ENCODE results near the gene TMEM175.
A peak's percentile ranks its signal among the peaks of the same experiment; 100 is the strongest.

The TMEM175 gene

DNA sequence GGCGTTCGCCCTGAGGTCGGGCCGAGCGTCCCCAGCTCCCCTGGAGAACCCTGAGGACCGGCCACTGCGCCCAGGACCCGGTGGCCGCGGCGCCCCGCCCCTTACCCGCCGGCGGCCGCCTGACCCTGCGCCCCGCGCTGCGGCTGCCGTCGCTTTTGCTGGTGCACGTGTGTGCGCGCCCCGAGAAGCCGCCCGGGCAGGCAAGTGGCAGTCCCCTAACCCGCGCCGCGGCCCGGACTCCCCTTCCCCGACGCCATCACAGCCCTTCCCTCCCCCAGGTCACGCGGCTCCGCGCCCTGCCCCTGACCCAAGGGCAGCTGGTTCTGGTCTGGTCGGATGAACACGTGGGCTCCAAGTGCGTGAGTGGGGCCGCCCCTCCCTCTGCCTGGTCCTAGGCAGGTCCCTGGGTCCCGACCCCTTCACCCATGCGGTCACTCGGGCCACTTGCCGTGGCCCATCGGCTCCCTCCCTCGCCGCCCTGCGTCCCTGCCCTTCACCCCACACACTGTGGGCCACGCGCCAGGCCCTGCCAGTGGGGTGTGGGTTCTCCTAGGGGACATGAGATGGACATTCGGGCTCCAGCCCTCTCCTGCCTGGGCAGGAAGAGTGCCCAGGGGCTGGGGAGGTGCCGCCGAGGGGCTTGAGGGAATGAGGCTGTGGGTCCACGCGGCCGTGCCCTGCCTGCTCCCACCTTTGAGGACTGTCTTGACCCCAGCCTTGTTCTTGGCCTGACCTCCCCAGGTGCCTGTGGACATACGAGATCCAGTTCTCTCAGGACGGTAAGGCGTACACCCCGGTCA, 71.2 kb downstream of the TMEM175 start:
- ChIA-PET CTCF (no interaction called here), POLR2A (no interaction called here)
- 0 out of 2 replicates have a peak, but pooled peaks have one; percentile 31 for TF ChIP-seq BCL11A (tag by site-specific recombination; IDR thresholded peaks at IDR 0.05; ENCODE audit: low read depth)
- TF ChIP-seq ZNF433 (tag by site-specific recombination; IDR thresholded peaks at IDR 0.05; ENCODE audit: low read depth), result no peak
- TF ChIP-seq, protein P1, sequence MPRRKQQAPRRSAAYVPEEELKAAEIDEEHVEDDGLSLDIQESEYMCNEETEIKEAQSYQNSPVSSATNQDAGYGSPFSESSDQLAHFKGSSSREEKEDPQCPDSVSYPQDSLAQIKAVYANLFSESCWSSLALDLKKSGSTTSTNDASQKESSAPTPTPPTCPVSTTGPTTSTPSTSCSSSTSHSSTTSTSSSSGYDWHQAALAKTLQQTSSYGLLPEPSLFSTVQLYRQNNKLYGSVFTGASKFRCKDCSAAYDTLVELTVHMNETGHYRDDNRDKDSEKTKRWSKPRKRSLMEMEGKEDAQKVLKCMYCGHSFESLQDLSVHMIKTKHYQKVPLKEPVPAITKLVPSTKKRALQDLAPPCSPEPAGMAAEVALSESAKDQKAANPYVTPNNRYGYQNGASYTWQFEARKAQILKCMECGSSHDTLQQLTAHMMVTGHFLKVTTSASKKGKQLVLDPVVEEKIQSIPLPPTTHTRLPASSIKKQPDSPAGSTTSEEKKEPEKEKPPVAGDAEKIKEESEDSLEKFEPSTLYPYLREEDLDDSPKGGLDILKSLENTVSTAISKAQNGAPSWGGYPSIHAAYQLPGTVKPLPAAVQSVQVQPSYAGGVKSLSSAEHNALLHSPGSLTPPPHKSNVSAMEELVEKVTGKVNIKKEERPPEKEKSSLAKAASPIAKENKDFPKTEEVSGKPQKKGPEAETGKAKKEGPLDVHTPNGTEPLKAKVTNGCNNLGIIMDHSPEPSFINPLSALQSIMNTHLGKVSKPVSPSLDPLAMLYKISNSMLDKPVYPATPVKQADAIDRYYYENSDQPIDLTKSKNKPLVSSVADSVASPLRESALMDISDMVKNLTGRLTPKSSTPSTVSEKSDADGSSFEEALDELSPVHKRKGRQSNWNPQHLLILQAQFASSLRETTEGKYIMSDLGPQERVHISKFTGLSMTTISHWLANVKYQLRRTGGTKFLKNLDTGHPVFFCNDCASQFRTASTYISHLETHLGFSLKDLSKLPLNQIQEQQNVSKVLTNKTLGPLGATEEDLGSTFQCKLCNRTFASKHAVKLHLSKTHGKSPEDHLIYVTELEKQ (tag by site-specific recombination; IDR thresholded peaks at IDR 0.05; ENCODE audit: borderline replicate concordance), result no peak
- no peak for TF ChIP-seq ZNF48 (tag by site-specific recombination; IDR thresholded peaks at IDR 0.05)
- TF ChIP-seq ZNF266 (tag by site-specific recombination; IDR thresholded peaks at IDR 0.05; ENCODE audit: low read depth), result no peak
- TF ChIP-seq ZNF600 (tag by site-specific recombination; IDR thresholded peaks at IDR 0.05), result no peak
- TF ChIP-seq BCL11B (tag by site-specific recombination; IDR thresholded peaks at IDR 0.05; ENCODE audit: low read depth), result peak; percentile 52; the same call in 1 of the 2 replicates
- TF ChIP-seq ZNF707 (tag by site-specific recombination; IDR thresholded peaks at IDR 0.05), result no peak
- TF ChIP-seq ZNF423 (tag by site-specific recombination; IDR thresholded peaks at IDR 0.05), result no peak
- Histone ChIP-seq H3K4me3 (ENCODE audit: low read depth, low read length) (no peak overlapping the region), H3K4me1 (ENCODE audit: control insufficient read depth, insufficient read depth, low read length) (no peaks in the 10 kb centered on the region), H3K9me3 (ENCODE audit: control insufficient read depth, insufficient read depth, low read depth, low read length) (no peaks in the 10 kb centered on the region), H3K27ac (ENCODE audit: extremely low read depth, low read depth, low read length) (no peak overlapping the region), H3K36me3 (ENCODE audit: control insufficient read depth in 2 of 2, insufficient read depth in 1 of 2, low read length in 2 of 2) (no peaks in the 10 kb centered on the region)

DNA sequence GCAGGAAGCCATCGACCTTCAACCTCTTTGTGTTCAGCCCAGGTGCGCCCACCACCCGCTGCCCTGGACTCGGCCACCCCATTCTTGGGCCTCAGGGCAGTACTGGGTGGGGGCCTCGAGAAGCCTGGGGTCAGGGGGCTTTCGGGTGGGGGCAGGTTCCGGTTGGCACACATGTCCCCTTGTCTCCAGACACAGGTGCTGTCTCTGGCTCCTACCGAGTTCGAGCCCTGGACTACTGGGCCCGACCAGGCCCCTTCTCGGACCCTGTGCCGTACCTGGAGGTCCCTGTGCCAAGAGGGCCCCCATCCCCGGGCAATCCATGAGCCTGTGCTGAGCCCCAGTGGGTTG, 71.8 kb downstream of the TMEM175 start:
- H3K4me3 ChIP-seq (ENCODE audit: low read depth, low read length), result no peak overlapping the region
- no peaks in the 10 kb centered on the region for H3K4me1 ChIP-seq (ENCODE audit: control insufficient read depth, insufficient read depth, low read length)
- ChIA-PET CTCF (no interaction called here), POLR2A (no interaction called here)
- H3K27ac ChIP-seq (ENCODE audit: extremely low read depth, low read depth, low read length), result no peak overlapping the region
- no peaks in the 10 kb centered on the region for H3K9me3 ChIP-seq (ENCODE audit: control insufficient read depth, insufficient read depth, low read depth, low read length)
- TF ChIP-seq, protein P2, sequence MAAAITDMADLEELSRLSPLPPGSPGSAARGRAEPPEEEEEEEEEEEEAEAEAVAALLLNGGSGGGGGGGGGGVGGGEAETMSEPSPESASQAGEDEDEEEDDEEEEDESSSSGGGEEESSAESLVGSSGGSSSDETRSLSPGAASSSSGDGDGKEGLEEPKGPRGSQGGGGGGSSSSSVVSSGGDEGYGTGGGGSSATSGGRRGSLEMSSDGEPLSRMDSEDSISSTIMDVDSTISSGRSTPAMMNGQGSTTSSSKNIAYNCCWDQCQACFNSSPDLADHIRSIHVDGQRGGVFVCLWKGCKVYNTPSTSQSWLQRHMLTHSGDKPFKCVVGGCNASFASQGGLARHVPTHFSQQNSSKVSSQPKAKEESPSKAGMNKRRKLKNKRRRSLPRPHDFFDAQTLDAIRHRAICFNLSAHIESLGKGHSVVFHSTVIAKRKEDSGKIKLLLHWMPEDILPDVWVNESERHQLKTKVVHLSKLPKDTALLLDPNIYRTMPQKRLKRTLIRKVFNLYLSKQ (tag by site-specific recombination; IDR thresholded peaks at IDR 0.05; ENCODE audit: borderline replicate concordance), result no peak
- no peak for TF ChIP-seq SETDB1 (IDR thresholded peaks at IDR 0.05; ENCODE audit: insufficient read length, low read length)
- TF ChIP-seq ZNF555 (tag by site-specific recombination; conservative IDR thresholded peaks at IDR 0.05), result no peak
- TF ChIP-seq ZNF239 (tag by site-specific recombination; IDR thresholded peaks at IDR 0.05), result no peak
- H3K36me3 ChIP-seq (ENCODE audit: control insufficient read depth in 2 of 2, insufficient read depth in 1 of 2, low read length in 2 of 2), result no peaks in the 10 kb centered on the region

DNA sequence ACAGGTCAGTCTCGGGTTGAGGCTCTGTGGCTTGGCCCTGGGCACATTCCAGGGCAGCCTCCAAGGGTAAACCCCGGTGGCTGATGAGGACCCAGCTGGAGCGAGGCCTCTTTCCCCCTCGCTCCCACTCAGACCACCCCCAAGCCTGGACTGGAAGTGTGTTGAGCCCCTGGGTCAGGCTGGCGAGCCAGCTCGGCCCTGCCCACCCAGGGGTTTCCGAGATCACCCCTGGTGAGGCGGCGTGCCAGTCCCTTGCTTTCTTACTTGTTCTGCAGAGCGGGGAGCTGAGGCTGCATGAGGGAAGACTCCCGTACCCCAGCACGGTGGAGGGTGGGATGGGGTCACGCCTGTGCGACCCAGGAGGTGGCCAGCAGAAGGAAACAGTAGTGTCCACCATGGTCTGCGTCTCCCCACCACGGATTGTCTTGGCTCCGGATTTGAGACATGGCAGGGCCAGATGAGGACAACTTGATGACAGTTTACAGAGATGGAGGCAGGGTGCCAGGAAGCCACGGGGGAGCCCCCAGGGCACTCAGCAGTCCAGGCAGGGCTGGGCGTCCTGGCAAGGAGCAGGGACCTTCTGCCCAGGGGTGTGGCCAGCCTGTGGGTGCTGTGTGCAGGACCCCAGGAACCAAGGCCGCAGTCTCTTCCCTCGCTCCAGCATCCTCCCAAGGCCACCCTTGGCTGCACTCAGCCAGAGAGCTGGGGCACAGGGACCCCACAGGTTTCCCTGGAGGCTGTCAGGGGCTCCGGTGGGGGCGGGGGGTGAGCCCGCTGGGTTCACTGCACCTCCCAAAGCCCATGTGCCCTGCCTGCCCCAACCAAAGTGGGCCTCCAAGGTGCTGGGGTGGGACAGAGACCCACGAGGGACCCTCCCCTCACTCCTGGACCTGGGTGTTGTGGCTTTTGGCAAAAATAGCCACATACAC, 72.6 kb downstream of the TMEM175 start:
- H3K9me3 ChIP-seq (ENCODE audit: control insufficient read depth, insufficient read depth, low read depth, low read length), result no peaks in the 10 kb centered on the region
- POLR2A ChIA-PET, result no interaction called here
- TF ChIP-seq MZF1 (tag by site-specific recombination; IDR thresholded peaks at IDR 0.05; ENCODE audit: borderline replicate concordance) (no peak), ZNF16 (tag by site-specific recombination; IDR thresholded peaks at IDR 0.05; ENCODE audit: low read depth) (no peak), ZNF311 (tag by site-specific recombination; IDR thresholded peaks at IDR 0.05; ENCODE audit: borderline replicate concordance) (no peak), REPIN1 (tag by site-specific recombination; IDR thresholded peaks at IDR 0.05; ENCODE audit: low read depth) (no peak), ZNF423 (tag by site-specific recombination; IDR thresholded peaks at IDR 0.05) (no peak), KLF10 (tag by site-specific recombination; IDR thresholded peaks at IDR 0.05) (no peak), FEZF1 (tag by site-specific recombination; IDR thresholded peaks at IDR 0.05) (no peak), YY2 (tag by site-specific recombination; IDR thresholded peaks at IDR 0.05) (no peak), ZNF548 (tag by site-specific recombination; IDR thresholded peaks at IDR 0.05) (no peak)
- TF ChIP-seq, protein P3, sequence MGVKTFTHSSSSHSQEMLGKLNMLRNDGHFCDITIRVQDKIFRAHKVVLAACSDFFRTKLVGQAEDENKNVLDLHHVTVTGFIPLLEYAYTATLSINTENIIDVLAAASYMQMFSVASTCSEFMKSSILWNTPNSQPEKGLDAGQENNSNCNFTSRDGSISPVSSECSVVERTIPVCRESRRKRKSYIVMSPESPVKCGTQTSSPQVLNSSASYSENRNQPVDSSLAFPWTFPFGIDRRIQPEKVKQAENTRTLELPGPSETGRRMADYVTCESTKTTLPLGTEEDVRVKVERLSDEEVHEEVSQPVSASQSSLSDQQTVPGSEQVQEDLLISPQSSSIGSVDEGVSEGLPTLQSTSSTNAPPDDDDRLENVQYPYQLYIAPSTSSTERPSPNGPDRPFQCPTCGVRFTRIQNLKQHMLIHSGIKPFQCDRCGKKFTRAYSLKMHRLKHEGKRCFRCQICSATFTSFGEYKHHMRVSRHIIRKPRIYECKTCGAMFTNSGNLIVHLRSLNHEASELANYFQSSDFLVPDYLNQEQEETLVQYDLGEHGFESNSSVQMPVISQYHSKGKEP (tag by site-specific recombination; IDR thresholded peaks at IDR 0.05), result no peak
- no peak overlapping the region for H3K27ac ChIP-seq (ENCODE audit: extremely low read depth, low read depth, low read length)
- H3K4me1 ChIP-seq (ENCODE audit: control insufficient read depth, insufficient read depth, low read length), result no peaks in the 10 kb centered on the region
- H3K4me3 ChIP-seq (ENCODE audit: low read depth, low read length), result no peak overlapping the region
- H3K36me3 ChIP-seq (ENCODE audit: control insufficient read depth in 2 of 2, insufficient read depth in 1 of 2, low read length in 2 of 2), result no peaks in the 10 kb centered on the region
- CTCF ChIA-PET, result no interaction called here

Measured in HEK293 (cell line).